Stimulated activated CD4-positive, alpha-beta T cell treated with anti-CD3 and anti-CD28 coated beads, Interleukin-15, amount 100 ng/mL, for 48 hours (primary cell): Measurements from ENCODE around the gene ITFG1.
"Not testable (repeated sequence)": the region's sequence is repeated elsewhere in the genome, so short reads cannot be mapped to it uniquely, and the experiment has no call there.

Experiments used
- DNase-seq, 2 donors: peaks; one replicate each; pipeline ENCODE4 v3.0.0-alpha.2; 2020; ENCODE audit warnings: low read depth in 2 of 2

Gene ITFG1

GRCh38 chr16:47473792-47474191 is 12.9 kb upstream of the ITFG1 start:
- DNase-seq = no peak

DNA sequence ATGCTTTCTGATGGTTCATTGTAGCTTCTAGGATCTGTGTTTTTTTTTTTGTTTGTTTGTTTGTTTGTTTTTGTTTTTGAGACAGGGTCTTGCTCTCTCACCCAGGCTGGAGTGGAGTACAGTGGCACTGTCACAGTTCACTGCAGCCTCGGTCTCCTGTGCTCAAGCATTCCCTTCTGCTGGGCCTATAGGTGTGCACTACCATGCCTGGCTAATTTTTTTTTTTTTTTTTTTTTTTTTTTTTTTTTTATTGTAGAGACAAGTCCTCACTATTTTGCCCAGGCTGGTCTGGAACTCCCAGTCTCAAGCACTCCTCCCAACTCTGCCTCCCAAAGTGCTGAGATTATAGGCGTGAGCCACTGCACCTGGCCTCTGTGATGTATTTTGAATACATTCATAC is 12.1 kb upstream of the ITFG1 start:
- DNase-seq = not testable (repeated sequence)

- no peak for DNase-seq
Measured at GRCh38 chr16:47470810-47471209, 9.9 kb upstream of the ITFG1 start.

DNA sequence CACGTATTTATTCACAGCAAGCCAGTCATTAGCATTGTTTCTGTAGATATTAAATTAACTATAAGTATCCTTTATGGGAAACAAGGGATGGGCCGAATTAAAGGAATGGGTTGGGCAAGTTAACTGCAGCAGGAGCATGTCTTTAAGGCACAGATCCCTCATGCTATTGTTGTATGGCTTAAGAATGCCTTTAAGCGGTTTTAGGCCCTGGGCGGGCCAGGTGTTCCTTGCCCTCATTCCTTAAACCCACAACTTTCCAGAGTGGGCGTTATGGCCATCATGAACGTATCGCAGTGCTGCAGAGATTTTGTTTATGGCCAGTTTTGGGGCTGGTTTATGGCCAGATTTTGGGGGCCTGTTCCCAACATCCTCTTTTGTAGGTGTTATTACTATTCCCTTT is 9.3 kb upstream of the ITFG1 start:
- no peak for DNase-seq

- DNase-seq = no peak
Measured at GRCh38 chr16:47469227-47469626, 8.4 kb upstream of the ITFG1 start.

DNA sequence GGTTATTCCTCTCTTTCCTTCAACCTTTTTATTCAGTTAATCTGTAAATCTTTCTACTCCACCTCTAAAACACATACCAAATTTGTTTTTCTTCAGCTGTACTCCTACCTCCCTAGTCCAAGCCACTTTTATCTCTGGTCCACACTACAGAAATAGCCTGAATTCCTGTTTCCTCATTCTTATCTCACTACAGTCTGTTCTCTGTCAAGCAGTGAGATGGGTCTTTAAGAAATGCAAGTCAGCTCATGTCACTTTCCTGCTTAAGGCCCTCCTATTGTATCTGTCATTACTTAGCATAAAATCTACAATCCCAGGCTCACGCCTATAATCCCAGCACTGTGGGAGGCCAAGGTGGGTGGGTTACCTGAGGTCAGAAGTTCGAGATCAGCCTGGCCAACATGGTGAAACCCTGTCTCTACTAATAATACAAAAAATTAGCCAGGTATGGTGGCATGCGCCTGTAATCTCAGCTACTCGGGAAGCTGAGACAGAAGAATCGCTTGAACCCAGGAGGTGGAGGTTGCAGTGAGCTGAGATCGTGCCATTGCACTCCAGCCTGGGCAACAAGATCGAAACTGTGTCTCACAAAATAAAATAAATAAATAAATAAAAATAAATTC is 7.3 kb upstream of the ITFG1 start:
- not testable (repeated sequence) for DNase-seq

DNA sequence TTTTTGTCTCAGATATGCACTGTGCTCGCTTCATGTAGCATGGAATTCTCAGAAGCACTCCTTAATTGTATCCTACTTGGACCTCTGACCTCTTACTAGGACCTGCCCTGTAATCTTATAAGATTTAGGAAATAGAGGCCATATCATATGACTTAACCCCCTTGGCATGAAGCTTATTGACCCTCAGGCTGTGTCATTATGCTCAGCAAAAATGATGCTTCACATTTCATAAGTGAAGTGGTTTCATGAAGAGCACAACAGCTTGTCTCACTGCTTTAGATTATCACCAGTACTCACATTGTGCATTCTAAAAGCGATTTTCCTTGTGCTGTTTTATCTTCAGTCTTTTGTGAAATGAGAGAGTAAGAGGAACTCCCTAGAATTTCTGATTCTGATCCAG is 6.6 kb upstream of the ITFG1 start:
- no peak for DNase-seq

GRCh38 chr16:47465919-47466630 is 5.2 kb upstream of the ITFG1 start:
- no peak for DNase-seq

DNA sequence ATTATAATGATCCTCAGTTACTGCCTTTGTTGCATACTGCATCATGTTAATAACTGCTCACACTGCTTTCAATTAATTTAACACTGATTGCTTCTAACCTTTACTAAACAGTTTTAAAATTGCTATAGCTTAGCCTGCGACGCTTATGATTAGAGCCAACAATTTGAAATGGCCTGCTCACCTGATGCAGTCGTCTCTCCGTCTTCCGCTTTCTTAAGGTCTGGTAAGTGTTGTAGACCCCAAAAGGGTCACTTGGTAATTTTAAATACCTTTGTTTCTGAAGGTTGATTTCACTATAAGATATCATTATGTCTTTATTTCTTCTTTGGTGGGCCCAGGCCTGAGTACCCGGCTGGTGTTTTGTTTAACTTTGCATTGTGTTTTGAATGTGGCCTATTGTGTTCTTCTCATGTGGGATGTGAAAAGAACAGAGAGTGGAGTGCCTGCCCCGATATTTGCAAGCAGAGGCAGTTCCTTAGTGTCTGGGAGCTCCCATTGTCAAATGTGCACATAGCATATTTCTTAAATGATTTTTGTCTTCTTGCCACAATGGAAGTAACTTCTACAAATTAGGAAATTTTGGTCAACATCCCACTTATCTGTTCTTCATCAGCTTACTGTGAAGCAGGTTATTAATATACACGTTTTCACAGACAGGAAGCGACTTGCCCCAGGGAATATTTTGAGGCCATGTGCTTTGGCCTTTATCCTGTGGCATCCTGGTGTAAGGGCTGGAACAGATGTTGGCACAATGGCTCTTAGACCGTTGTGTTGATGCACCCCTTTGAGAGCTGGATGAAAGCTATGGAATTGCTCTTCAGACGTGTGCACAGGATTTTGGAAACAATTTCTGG is 3.1 kb upstream of the ITFG1 start:
- DNase-seq = no peak

DNA sequence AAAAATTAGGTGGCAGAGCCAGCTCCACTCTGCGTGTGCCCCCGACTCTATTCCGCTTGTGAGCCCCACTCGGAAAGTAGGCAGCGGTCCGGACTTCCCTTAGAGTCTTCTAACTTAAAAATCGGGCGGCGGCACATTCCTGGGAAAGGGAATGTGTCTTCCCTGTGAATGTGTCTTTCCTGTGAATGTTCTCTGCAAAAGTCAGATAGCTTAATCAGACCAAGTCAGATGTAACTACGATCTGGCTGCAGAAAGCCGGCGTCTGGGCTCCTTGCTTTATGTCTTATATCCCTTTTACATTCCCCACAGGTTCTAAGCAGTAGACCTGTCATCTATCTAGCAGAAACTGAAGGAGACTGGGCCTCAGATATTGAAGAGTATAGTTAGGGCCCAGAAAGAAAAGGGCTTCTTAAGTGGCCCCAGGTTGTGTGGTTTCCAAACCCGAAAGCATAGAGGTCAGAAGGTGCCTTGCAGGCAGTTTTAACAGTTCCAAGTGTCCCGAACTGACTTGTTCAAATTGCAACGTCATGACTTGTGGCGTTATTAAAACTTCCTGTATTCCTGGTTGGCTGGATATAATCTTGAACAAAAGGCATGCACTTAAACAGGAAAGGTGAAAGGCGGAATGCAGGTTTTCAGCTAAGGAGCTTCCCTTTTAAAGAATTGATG is 869 bp upstream of the ITFG1 start:
- peak; percentile 2 to 4 for DNase-seq

DNA sequence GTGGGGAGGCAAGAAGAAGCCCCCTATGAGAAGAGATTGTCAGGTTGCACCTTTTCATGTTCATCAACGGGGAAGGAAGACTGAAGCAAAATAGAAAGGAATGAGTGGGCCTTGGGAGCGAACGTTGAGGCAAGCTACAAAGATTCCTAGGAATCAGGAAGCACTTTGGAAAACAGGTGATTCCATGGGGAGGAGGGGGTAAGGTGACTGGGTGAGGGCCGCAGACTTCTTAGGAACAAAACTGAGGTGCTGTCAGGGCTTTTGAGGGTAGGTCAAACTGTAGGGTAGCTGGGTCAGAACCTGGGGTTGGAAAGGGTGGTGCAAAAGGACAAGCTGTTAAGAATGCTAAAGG is 528 bp downstream of the ITFG1 start:
- no peak for DNase-seq

DNA sequence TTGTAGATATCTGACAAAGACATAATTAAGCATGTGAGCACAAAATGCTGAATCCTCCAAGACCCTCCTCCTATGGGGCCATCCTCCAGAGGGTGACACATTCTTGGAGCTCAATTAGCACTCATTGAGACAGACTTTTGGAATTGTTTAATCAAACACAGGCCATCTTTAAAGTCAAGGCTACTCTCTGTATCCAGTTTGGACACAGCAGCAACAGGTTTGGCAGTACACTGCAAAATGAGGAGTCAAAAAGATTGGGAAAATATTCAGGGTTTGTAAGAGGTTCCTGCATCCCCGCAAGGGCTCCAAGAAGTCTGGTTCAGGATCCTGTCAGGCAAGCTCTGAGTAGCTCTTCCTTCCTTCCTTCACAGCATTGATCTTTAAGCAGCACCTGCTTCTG is 1.3 kb downstream of the ITFG1 start:
- DNase-seq = no peak

DNA sequence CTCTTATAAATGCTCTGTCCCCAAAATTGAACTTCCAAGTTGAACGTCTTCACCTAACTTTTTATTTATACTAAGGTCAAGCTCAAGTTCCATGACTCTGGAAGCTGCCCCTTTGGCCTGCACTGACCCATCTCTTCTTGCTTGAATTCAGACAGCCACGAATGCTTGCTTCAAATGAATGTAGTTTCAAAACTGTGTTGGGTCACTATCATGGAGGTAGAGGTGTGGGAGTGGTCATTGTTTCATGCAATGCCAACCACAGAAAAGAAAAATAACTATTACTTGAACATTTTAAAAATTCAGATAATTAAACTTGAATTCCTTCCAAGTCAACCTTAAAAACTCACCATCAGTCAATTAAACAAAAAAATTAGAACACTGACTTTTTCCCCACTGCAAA is 2.5 kb downstream of the ITFG1 start:
- no peak for DNase-seq

- DNase-seq = no peak
Measured at GRCh38 chr16:47449788-47450187, 11.1 kb downstream of the ITFG1 start.

- no peak for DNase-seq
Measured at GRCh38 chr16:47448830-47449575, 11.9 kb downstream of the ITFG1 start.

GRCh38 chr16:47446431-47446830 is 14.4 kb downstream of the ITFG1 start:
- DNase-seq = no peak

- DNase-seq = not testable (repeated sequence)
Measured at GRCh38 chr16:47442884-47443283, 18.0 kb downstream of the ITFG1 start.

- DNase-seq = not testable (repeated sequence)
Measured at GRCh38 chr16:47440066-47440465, 20.8 kb downstream of the ITFG1 start.

DNA sequence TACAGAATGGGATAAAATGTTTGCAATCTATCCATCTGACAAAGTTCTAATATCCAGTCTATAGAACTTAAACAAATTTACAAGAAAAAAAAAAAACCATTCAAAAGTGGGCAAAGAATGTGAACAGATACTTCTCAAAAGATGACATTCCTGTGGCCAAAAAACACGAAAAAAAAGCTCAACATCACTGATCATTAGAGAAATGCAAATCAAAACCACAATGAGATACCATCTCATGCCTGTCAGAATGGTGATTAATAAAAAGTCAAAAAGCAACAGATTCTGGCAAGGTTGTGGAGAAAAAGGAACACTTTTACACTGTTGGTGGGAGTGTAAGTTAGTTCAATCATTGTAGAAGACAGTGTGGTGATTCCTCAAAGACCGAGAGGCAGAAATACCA is 26.6 kb downstream of the ITFG1 start:
- DNase-seq = not testable (repeated sequence)

GRCh38 chr16:47431960-47432359 is 28.9 kb downstream of the ITFG1 start:
- DNase-seq = no peak

- DNase-seq = no peak
Measured at GRCh38 chr16:47426806-47427205, 34.1 kb downstream of the ITFG1 start.

DNA sequence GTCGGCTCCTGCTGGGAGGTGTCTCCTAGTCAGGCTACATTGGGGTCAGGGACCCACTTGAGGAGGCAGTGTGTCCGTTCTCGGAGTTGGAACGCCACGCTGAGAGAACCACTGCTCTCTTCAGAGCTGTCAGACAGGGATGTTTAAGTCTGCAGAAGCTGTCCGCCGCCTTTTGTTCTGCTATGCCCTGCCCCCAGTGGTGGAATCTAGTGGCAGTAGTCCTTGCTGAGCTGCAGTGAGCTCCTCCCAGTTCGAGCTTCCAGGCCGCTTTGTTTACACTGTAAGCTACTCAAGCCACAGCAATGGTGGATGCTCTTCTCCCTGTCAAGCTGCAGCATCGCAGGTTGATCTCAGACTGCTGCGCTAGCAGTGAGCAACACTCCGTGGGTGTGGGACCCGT is 36.0 kb downstream of the ITFG1 start:
- no peak for DNase-seq
